ENCODE results near the gene DAD1. TPM values are rescaled to one million over a fixed set of nuclear protein-coding genes. Genes with fewer than 3 reads are reported as not detected.
"Not testable (repeated sequence)": the region's sequence is repeated elsewhere in the genome, so short reads cannot be mapped to it uniquely, and the experiment has no call there.

The DAD1 gene
- total RNA-seq, 1 donor: 272 TPM

- Histone ChIP-seq H2AFZ (ENCODE audit: low read length) (peak overlapping the region; percentile 93), H3K4me1 (ENCODE audit: insufficient read depth, low read length) (peaks cover 12% of the 10 kb centered on the region), H3K79me2 (ENCODE audit: insufficient read depth, low read length) (no peaks in the 10 kb centered on the region), H3K4me2 (ENCODE audit: insufficient read depth, low read length) (peak overlapping the region; percentile 76), H3K27me3 (ENCODE audit: insufficient read depth, low read length) (no peaks in the 10 kb centered on the region), H3K27ac (ENCODE audit: low read depth, low read length) (peak overlapping the region; percentile 57), H3K4me3 (ENCODE audit: insufficient read depth, low read length) (peak overlapping the region; percentile 56), H3K9me3 (ENCODE audit: low read depth, low read length) (no peaks in the 10 kb centered on the region), H3K36me3 (ENCODE audit: insufficient read depth, low read length) (no peaks in the 10 kb centered on the region), H4K20me1 (ENCODE audit: insufficient read depth, low read length) (no peaks in the 10 kb centered on the region)
- peak; percentile 47 for DNase-seq (ENCODE audit: insufficient read length, low spot score, missing footprints)
- TF ChIP-seq, protein P1, sequence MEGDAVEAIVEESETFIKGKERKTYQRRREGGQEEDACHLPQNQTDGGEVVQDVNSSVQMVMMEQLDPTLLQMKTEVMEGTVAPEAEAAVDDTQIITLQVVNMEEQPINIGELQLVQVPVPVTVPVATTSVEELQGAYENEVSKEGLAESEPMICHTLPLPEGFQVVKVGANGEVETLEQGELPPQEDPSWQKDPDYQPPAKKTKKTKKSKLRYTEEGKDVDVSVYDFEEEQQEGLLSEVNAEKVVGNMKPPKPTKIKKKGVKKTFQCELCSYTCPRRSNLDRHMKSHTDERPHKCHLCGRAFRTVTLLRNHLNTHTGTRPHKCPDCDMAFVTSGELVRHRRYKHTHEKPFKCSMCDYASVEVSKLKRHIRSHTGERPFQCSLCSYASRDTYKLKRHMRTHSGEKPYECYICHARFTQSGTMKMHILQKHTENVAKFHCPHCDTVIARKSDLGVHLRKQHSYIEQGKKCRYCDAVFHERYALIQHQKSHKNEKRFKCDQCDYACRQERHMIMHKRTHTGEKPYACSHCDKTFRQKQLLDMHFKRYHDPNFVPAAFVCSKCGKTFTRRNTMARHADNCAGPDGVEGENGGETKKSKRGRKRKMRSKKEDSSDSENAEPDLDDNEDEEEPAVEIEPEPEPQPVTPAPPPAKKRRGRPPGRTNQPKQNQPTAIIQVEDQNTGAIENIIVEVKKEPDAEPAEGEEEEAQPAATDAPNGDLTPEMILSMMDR (IDR thresholded peaks at IDR 0.05; ENCODE audit: extremely low read depth, low read depth, low read length): no peak
Measured at GRCh38 chr14:22556021-22556989, 32.7 kb downstream of the DAD1 start.

DNA sequence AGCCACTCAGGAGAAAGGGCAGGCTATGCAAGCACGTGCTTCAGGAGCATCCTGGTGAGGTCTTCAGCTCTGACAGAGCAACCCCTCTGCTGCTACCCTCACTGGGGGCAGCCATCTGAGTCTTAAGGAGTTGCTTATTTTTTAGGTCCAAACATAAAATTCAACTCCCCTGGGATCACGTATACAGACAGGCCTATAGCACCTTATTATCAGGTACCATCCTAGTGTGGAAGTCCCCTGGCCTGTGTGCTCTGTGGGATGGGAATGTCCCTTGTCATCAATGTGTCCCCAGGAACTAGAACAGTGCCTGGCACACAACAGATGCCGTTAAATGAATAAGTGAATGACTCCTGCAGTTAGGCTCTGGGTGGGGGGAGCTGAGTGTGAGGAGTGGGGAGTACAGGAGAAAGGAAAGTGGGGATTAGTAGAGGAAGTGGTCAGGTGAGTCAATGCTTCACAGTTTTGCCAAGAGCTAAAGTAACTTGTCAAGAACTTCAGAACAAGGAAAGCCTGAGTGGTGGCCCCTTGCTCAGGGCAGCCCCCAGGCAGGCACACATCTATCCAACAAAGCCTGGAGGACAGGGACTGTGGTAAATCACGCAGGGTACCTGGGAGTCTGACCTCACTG, 33.5 kb downstream of the DAD1 start:
- Histone ChIP-seq H2AFZ (ENCODE audit: low read length) (no peak overlapping the region), H3K27ac (ENCODE audit: low read depth, low read length) (no peak overlapping the region), H3K36me3 (ENCODE audit: insufficient read depth, low read length) (no peaks in the 10 kb centered on the region), H3K79me2 (ENCODE audit: insufficient read depth, low read length) (no peaks in the 10 kb centered on the region), H3K9me3 (ENCODE audit: low read depth, low read length) (no peaks in the 10 kb centered on the region), H3K4me1 (ENCODE audit: insufficient read depth, low read length) (peaks cover 16% of the 10 kb centered on the region), H3K4me3 (ENCODE audit: insufficient read depth, low read length) (no peak overlapping the region), H3K27me3 (ENCODE audit: insufficient read depth, low read length) (no peaks in the 10 kb centered on the region), H4K20me1 (ENCODE audit: insufficient read depth, low read length) (no peaks in the 10 kb centered on the region), H3K4me2 (ENCODE audit: insufficient read depth, low read length) (no peak overlapping the region)
- TF ChIP-seq, protein P1 (IDR thresholded peaks at IDR 0.05; ENCODE audit: extremely low read depth, low read depth, low read length): no peak
- DNase-seq (ENCODE audit: insufficient read length, low spot score, missing footprints): peak; percentile 57

GRCh38 chr14:22554498-22555383, 34.3 kb downstream of the DAD1 start:
- Histone ChIP-seq H3K27me3 (ENCODE audit: insufficient read depth, low read length) (no peaks in the 10 kb centered on the region), H3K79me2 (ENCODE audit: insufficient read depth, low read length) (no peaks in the 10 kb centered on the region), H3K9me3 (ENCODE audit: low read depth, low read length) (no peaks in the 10 kb centered on the region), H3K36me3 (ENCODE audit: insufficient read depth, low read length) (no peaks in the 10 kb centered on the region), H4K20me1 (ENCODE audit: insufficient read depth, low read length) (no peaks in the 10 kb centered on the region), H3K4me2 (ENCODE audit: insufficient read depth, low read length) (no peak overlapping the region), H3K4me3 (ENCODE audit: insufficient read depth, low read length) (no peak overlapping the region), H3K4me1 (ENCODE audit: insufficient read depth, low read length) (peaks cover 23% of the 10 kb centered on the region), H3K27ac (ENCODE audit: low read depth, low read length) (no peak overlapping the region), H2AFZ (ENCODE audit: low read length) (no peak overlapping the region)
- TF ChIP-seq, protein P1 (IDR thresholded peaks at IDR 0.05; ENCODE audit: extremely low read depth, low read depth, low read length): no peak
- peak; percentile 21 for DNase-seq (ENCODE audit: insufficient read length, low spot score, missing footprints)

DNA sequence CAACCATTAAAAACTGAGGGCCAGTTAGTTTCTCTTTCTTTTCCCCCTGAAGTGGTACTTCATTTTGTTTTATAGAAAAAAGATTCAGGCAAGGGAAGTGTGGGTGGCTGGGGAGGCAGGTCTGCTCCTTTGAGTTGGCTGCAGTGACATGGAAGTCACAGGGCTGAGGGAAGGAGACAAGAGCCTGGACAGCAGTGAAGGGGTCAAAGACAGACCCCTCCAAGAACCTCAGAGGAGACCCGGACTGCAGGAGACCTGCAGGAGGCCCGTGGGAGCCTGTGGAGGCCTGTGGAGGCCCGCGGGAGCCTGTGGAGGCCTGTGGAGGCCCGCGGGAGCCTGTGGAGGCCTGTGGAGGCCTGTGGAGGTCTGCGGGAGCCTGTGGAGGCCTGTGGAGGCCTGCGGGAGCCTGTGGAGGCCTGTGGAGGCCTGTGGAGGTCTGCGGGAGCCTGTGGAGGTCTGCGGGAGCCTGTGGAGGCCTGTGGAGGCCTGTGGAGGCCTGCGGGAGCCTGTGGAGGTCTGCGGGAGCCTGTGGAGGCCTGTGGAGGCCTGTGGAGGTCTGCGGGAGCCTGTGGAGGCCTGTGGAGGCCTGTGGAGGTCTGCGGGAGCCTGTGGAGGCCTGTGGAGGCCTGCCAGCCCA, 35.0 kb downstream of the DAD1 start:
- not testable (repeated sequence) for H2AFZ ChIP-seq (ENCODE audit: low read length); H3K27me3 ChIP-seq (ENCODE audit: insufficient read depth, low read length); H4K20me1 ChIP-seq (ENCODE audit: insufficient read depth, low read length); H3K9me3 ChIP-seq (ENCODE audit: low read depth, low read length); H3K4me3 ChIP-seq (ENCODE audit: insufficient read depth, low read length); DNase-seq (ENCODE audit: insufficient read length, low spot score, missing footprints); H3K36me3 ChIP-seq (ENCODE audit: insufficient read depth, low read length); H3K4me2 ChIP-seq (ENCODE audit: insufficient read depth, low read length); H3K79me2 ChIP-seq (ENCODE audit: insufficient read depth, low read length); H3K27ac ChIP-seq (ENCODE audit: low read depth, low read length)
- peaks cover 23% of the 10 kb centered on the region for H3K4me1 ChIP-seq (ENCODE audit: insufficient read depth, low read length)
